GM21737 (cell line): ENCODE data around the gene PLEKHG4B.

Source experiments
- ATAC-seq: cut with Tn5 transposase; IDR thresholded peaks from one replicate; pipeline ENCODE4 v1.9.1; 2021; ENCODE audit warnings: mild to moderate bottlenecking, moderate library complexity; ENCODE audit not compliant: unreplicated experiment

Gene PLEKHG4B

DNA sequence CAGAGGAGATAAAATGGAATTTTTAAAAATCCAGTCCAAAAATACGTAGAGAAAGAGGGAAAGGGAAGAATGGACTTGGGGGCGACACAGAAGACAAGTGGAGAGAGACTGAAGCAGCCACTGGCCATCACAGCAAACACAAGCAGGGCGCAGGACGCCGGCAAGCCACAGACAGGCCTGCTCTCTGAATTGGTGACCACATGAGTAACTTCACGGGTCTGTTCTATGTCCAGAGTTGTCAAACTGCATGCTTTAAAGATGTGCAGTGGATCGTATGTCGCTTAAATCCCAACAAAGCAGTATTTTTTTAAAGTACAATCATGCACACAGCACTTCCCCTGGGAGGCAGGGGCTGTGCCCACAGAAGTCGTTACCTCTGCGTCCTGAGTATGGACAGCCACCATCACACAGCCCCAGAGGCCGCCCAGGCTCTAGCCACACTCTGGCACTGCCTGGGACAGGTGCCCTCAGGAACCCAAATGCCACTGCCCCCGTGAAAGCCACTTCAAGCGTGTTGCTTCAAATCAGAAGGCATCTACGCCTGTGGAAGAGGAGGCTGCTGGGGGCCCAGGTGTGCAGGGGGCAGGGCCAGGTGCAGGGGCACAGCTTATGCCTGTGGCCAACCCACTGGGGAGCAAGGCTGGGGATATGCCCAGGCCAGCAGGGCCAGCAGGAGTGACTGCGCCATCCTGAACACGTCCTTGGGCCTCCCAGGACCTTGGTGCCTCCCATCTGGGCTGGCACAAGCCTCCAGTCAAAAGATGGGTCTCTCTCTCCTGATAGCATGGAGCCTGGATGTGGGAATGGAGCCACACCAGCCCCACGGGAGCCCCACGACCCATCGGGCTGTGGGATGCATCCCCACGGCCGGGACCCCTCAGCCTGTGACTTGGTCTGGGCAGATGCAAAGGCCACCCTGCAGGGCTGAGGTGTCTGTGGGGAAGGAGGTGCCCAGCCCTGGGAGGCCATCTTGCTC, 93.4 kb downstream of the PLEKHG4B start:
- ATAC-seq = no peak

GRCh38 chr5:186091-187041, 94.4 kb downstream of the PLEKHG4B start:
- no peak for ATAC-seq

DNA sequence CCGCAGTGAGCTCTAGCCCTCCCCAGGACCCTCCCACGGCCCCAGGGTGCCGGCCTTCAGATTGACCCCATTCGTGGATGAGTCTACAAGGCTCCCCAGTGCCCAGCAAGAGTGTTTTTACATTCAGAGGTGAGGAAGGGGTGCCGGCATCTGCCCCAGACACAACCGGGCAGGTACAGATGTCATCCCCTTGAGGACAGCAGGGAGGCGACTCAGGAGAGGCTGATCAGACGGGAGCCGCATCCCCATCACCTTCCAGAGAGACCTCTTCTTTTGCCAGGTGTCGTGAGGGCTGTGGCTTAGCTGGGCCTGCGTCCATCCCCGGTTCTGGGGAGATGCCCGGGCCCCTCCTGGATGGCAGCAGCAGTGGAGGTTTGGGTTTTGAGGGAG, 95.1 kb downstream of the PLEKHG4B start:
- ATAC-seq = no peak

DNA sequence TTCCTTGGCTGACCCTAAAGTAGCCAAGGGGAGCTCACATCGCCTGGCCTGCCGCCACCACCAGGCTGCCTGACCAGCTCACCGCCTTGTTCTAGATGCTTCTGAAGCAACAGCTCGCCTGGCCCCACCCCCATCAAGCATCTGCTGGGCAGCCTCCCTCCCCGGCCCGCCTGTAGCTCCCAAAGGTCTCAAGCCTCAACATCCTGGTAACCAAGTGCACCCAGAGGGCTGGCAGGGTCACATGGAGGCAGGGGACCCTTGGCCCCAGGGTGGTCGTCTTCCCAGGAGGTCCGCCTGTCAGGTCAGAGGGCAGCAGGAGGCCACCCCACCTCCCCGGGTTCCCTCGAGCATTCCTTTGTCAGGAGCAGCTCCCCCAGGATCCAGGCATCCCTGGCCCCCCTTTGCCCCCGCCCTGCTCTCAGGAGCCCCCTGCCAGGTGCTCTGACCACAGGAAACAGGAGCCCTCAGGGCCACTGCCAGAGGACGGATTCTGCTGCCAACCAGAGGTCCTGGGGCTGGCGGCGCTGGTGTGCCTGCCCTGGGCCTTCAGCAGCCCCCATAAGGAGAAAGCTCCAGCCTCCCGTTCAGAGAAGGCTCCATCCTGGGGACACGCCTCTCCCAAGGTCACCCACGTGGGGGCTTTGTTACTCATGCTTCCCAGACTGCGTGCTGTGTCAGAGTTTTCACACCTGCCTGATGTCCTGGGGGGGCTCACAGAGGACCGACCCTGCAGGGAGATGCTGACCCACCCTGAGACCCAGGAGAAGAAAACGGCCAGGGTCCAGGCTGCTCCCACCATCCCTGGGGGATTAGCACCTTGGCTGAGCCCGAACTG, 95.9 kb downstream of the PLEKHG4B start:
- ATAC-seq = no peak

DNA sequence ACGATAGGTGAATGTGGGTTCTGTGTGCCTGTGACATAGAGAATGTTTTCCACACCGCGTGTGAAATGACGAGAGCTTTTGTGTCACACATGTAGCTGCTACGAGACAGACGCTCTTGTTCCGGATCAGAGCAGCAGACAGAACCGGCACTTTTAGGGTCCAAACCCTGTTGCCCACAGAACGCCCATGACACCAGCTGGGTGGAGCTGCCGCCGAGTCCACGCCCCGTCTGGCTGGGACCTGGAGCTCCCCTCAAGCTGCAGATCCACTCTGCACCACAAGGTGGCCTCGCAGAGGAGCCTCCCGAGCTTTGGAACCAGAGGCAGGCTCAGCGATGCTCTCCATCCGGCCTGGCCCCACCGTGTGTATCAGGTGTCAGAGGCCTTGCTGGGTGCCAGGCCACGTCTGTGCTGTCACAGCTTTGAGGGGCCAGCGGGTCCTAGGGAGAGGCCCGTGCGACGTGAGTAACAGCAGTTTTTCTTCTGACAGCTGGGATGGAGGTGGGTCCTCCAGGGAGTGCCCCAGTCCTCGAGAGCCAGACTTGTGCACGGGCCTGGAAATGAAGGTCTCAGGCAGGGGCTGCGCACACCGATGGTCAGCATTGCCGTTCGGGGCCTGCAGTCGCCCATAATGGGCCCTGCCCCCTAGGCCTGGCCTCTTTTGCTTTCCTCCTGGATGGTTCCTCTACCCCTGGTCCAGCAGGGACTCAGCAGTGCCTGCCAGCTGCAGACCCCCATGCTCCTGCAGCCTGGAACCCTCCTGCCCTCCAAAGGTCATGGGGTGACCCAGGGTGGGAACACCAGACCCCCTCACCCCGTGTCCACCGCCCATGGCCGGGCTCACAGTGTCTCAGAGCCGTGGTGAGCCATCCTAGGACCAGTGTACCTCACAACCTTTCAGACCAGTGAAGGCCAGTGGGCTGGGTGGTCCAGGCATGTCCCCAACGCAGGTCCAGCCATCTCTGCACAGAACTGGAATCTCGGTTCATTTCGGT, 96.8 kb downstream of the PLEKHG4B start:
- peak; percentile 82 for ATAC-seq

DNA sequence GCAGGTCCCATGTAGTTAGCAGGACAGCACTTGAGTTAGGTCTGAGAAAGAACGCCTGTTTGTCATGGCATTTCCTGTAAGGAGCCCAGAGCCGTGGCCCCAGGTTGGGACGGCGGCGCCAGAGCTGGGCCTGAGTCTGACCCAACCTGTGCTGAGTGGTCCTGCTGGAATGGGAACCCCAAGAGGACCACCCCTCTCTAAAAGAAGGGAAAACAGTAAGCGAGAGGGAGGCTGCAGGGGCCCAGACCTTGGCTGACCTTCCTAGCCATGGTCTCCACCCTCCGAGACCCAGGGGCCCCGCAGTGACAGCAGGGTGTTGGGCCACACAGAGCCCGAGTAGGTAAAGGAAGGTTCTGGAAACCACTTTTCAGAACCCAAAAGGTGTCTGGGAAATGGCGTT, 97.5 kb downstream of the PLEKHG4B start:
- ATAC-seq = no peak

DNA sequence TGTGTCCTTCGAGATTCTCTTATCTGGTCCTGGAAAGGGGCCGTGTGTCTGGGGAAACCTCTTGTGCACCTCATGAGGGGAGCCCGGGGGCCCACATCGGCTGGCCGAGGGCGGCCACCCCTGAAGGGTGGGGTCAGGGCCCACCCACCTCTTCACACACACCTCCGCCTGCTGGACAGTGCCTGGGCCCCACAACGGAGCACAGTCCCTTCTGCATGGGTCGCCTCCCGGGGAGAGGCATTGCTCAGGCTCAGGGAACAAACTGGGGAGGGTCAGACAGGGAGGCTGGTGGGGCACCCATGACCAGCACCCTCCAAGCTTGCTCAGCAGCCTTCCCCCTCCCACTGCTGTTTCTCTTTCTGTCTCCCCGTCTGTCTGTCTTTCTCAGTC, 98.0 kb downstream of the PLEKHG4B start:
- ATAC-seq = no peak

- ATAC-seq = no peak
Observed at GRCh38 chr5:190366-191035, 98.5 kb downstream of the PLEKHG4B start.

DNA sequence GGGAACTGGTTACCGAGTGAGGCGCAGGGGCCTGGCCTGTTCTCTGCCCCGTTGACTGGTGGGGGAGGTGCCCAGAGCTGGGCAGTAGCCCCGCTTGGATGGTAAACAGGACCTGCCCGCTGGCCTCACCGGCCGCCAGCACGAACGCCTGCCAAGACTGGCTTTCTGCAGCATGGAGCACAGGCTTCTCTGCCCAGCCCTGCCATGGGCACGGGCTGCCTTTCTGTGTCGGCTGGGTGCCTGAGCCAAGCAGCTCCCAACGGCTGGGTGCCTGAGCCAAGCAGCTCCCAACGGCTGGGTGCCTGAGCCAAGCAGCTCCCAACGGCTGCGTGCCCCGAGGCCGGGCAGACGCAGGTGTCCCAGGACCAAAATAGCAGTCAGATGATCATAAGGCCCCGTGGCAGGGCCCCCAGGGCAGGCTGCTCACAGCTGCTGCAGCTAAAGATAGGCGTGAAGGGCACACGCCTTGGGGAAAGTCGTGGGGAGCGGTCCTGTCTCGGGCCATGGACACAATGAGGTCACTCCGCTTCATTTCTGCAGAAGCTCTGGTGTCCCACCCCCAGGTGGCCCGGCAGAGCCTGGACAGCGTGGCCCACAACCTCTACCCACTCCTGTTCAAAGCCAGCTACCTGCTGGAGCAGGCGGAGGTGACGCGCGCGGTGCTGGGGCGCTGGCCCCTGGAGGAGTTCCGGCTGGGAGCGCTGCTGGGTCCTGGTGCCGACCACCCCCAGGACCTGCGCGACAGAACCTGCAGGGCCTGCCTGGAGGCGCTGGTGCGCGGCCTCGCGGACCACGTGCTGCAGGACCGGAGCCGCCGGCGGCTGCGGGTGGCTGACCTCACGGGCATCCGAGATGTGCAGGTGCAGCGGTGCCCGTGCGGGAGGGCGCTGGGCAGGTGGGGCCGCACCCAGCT, 99.3 kb downstream of the PLEKHG4B start, which contains the start of gene LRRC14B:
LRRC14B (plus strand) TSS at position 460 of the 913 bp plus-strand sequence; CDS start at position 504, 44 bp downstream.
- ATAC-seq = no peak

GRCh38 chr5:191949-192690, 100.2 kb downstream of the PLEKHG4B start:
- ATAC-seq = no peak

DNA sequence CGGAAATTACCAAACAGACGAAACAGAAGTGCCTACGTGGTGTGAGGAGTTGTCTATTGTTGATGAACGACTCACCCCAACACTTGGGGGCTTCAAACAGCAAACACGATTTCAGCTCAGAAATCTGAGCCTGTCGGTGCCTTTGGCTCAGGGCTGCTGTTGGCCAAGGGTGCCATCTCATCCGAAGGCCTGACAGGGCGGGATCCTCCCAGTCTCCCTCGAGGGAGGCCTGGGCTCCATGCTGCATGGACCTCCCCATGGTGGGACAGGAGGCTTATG, 100.7 kb downstream of the PLEKHG4B start:
- no peak for ATAC-seq

DNA sequence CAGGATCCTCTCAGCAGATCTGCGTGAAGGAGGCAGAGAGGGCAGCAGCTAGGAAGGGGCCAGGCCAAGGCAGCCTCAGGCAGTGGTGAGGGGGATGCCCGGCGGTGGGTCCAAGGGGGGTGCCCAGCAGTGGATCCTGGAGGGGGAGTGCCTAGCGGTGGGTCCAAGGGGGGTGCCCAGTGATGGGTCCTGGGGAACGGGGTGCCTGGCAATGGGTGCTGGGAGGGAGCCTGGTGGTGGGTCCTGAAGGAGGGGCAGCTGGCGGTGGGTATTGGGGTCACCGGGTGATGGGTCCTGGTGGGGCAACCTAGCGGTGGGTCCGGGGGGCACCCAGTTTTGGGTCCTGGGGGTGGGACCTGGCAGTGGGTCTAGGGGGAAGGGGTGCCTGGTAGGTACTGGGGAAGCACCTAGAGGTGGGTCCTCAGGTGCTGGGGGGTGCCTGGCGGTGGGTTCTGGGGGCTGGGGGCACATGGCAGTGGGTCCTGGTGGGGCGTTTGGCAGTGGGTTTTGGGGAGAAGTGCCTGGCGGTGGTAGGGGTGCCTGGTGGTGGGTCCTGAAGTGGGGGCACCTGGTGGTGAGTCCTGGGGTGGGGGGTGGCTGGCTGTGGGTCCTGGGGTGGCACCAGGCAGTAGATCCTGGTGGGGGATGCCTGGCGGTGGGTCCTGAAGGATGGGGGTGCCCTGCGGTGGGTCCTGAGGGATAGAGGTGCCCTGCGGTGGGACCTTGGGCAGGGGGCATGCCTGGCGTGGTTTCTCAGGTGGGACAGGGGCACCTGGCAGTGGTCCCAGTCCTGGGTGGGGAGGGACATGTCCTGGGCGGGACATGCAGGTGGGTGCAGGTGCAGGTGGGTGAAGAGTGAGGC, 101.2 kb downstream of the PLEKHG4B start:
- no peak for ATAC-seq

DNA sequence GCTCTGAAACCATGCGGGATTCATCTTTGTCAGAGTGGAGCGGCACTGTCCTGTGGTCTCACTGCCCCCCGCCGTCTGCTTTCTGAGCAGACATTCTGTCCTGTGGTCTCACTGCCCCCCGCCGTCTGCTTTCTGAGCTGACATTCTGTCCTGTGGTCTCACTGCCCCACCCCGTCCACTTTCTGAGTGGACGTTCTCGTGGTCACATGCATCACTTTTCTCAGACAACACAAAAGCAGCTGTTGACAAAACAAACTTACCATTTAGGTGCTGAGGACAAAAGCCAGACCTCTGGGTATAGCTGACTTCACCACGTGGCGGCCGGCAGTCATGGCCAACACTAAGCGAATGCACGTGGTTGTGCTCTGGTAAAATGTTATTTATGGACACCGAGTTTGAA, 102.1 kb downstream of the PLEKHG4B start:
- no peak for ATAC-seq

DNA sequence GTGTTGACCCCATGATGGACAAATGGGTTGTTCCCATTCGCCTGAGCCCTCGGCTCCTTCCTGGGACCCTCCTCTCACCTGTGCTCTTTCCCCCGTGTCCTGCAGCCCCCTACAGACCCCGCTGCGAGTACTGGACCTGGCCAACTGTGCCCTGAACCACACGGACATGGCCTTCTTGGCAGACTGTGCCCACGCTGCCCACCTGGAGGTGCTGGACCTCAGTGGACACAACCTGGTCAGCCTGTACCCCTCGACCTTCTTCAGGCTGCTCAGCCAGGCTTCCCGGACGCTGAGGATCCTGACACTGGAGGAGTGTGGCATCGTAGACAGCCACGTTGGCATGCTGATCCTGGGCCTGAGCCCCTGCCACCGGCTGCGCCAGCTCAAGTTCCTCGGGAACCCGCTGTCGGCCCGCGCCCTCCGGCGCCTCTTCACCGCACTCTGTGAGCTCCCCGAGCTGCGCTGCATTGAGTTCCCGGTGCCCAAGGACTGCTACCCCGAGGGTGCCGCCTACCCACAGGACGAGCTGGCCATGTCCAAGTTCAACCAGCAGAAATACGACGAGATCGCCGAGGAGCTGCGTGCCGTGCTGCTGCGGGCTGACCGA, 102.7 kb downstream of the PLEKHG4B start:
- no peak for ATAC-seq

DNA sequence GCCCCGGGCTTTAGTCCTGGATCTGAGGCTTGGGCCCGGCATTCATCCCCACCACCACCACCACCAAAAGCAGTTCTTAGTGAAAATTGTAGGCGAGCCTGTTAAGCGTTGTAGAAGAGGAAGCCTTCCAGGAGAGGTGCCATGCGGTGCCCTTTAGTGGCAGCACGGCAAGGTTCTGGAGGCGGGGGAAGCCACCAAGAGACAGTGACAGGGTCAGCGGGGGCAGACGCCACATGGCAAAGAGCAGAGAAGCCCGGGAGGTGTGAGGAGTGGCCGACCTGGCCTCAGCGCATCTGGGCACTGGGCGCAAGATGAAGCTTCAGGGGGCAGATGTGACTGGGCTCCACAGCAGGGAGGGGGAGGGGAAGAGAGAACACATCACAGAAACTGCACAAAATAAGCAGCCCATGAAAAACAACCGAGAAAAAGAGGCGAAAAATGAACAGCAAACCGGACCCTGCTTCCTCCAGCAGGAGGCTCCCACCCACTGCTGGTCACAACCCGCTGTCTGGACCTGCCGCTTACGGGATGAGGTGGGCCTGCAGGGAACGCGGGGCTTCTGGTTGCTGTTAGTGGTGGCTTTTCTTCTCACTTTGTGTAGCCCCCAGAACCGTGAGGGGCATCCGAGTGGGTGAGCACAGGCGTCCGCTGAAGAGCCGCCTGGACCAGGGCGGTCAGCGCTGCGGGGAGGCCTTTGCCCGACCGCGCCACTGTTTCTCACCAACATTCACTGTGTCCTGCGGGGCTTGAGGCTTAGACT, 103.6 kb downstream of the PLEKHG4B start:
- no peak for ATAC-seq
